ACC112 (cell line): ENCODE measurements around the gene MASP2.
A peak's percentile ranks its signal among the peaks of the same experiment; 100 is the strongest.
"Not testable (repeated sequence)": the region's sequence is repeated elsewhere in the genome, so short reads cannot be mapped to it uniquely, and the experiment has no call there.

Experiments
- H2AFZ ChIP-seq: fragments of 200-600 bp; sonication (generic); one replicate; pipeline ENCODE4 v1.6.0; 2017; ENCODE audit warnings: antibody characterized with exemption, low read length; ENCODE audit not compliant: unreplicated experiment
- H3K27ac ChIP-seq: fragments of 200-600 bp; sonication (generic); 2 replicates; pipeline ENCODE4 v1.5.1; 2014; ENCODE audit warnings: low read depth, mild to moderate bottlenecking, antibody characterized with exemption, low read length, moderate library complexity
- H3K27me3 ChIP-seq: fragments of 200-600 bp; sonication (generic); 2 replicates; pipeline ENCODE4 v1.6.1; 2014; ENCODE audit warnings: mild to moderate bottlenecking, antibody characterized with exemption, low read length, moderate library complexity, mixed read lengths; ENCODE audit not compliant: insufficient read depth
- H3K36me3 ChIP-seq: fragments of 200-600 bp; sonication (generic); 2 replicates; pipeline ENCODE4 v1.6.1; 2016; ENCODE audit warnings: mild to moderate bottlenecking, antibody characterized with exemption, low read length, moderate library complexity, mixed read lengths; ENCODE audit not compliant: insufficient read depth
- H3K4me1 ChIP-seq: fragments of 200-600 bp; sonication (generic); one replicate; pipeline ENCODE4 v1.6.1; 2016; ENCODE audit warnings: low read length, mixed read lengths; ENCODE audit not compliant: insufficient read depth, unreplicated experiment, control insufficient read depth
- H3K4me3 ChIP-seq: fragments of 200-600 bp; sonication (generic); 2 replicates; pipeline ENCODE4 v1.5.1; 2014; ENCODE audit warnings: mild to moderate bottlenecking, low read depth, low read length
- H3K79me2 ChIP-seq: fragments of 200-600 bp; sonication (generic); one replicate; pipeline ENCODE4 v1.6.0; 2016; ENCODE audit warnings: low read length; ENCODE audit not compliant: control insufficient read depth, unreplicated experiment, insufficient read depth

Gene MASP2

GRCh38 chr1:11023201-11023600, 23.8 kb downstream of the MASP2 start:
- Histone ChIP-seq H3K27me3 (no peaks in the 10 kb centered on the region), H3K27ac (no peak overlapping the region), H3K79me2 (peaks cover 17% of the 10 kb centered on the region), H3K4me1 (no peaks in the 10 kb centered on the region), H3K4me3 (no peak overlapping the region), H2AFZ (no peak overlapping the region), H3K36me3 (peaks cover 41% of the 10 kb centered on the region)

- H3K27ac ChIP-seq = no peak overlapping the region
- H3K4me3 ChIP-seq = no peak overlapping the region
- H2AFZ ChIP-seq = no peak overlapping the region
- peaks cover 33% of the 10 kb centered on the region for H3K79me2 ChIP-seq
- no peaks in the 10 kb centered on the region for H3K4me1 ChIP-seq
- H3K27me3 ChIP-seq = no peaks in the 10 kb centered on the region
- H3K36me3 ChIP-seq = peaks cover 44% of the 10 kb centered on the region
These were observed 27.1 kb downstream of the MASP2 start for GRCh38 chr1:11019971-11020370.

GRCh38 chr1:11019358-11019757, 27.7 kb downstream of the MASP2 start:
- H3K27me3 ChIP-seq, H3K4me1 ChIP-seq, H3K27ac ChIP-seq, H2AFZ ChIP-seq, H3K4me3 ChIP-seq: not testable (repeated sequence)
- Histone ChIP-seq H3K36me3 (peaks cover 44% of the 10 kb centered on the region), H3K79me2 (peaks cover 40% of the 10 kb centered on the region)

- Histone ChIP-seq H2AFZ (no peak overlapping the region), H3K4me3 (peak overlapping the region; percentile 100), H3K27ac (peak overlapping the region; percentile 96; the same call in 1 of the 2 replicates), H3K4me1 (peaks cover 16% of the 10 kb centered on the region), H3K79me2 (peaks cover 40% of the 10 kb centered on the region), H3K27me3 (no peaks in the 10 kb centered on the region), H3K36me3 (peaks cover 28% of the 10 kb centered on the region)
These were observed 33.9 kb downstream of the MASP2 start for GRCh38 chr1:11013160-11013531.

GRCh38 chr1:11012260-11013159, 34.5 kb downstream of the MASP2 start, which contains the start of gene TARDBP:
TARDBP (plus strand) TSS chr1:11012654; CDS start chr1:11013728, 1,074 bp downstream.
- no peaks in the 10 kb centered on the region for H3K27me3 ChIP-seq
- H3K4me3 ChIP-seq = peak within 1 kb of the TSS; percentile 100

GRCh38 chr1:11000526-11000925, 46.5 kb downstream of the MASP2 start:
- Histone ChIP-seq H2AFZ (no peak overlapping the region), H3K79me2 (no peaks in the 10 kb centered on the region), H3K4me1 (no peaks in the 10 kb centered on the region), H3K27ac (no peak overlapping the region), H3K27me3 (no peaks in the 10 kb centered on the region), H3K36me3 (no peaks in the 10 kb centered on the region), H3K4me3 (no peak overlapping the region)

More at GRCh38 chr1:11012260-11013159, 34.5 kb downstream of the MASP2 start, which contains the start of gene TARDBP:
- Histone ChIP-seq H3K4me1 (peaks cover 16% of the 10 kb centered on the region), H2AFZ (peak within 1 kb of the TSS; percentile 98), H3K79me2 (peaks cover 40% of the 10 kb centered on the region), H3K27ac (peak within 1 kb of the TSS; percentile 96), H3K36me3 (peaks cover 28% of the 10 kb centered on the region)

- Histone ChIP-seq H2AFZ (no peak overlapping the region), H3K36me3 (no peaks in the 10 kb centered on the region)
These were observed 50.9 kb downstream of the MASP2 start for GRCh38 chr1:10996100-10996499.

GRCh38 chr1:10992864-10993263, 54.2 kb downstream of the MASP2 start:
- Histone ChIP-seq H3K79me2 (no peaks in the 10 kb centered on the region), H3K4me1 (no peaks in the 10 kb centered on the region), H3K4me3 (no peak overlapping the region), H3K27ac (no peak overlapping the region), H3K27me3 (no peaks in the 10 kb centered on the region), H2AFZ (no peak overlapping the region), H3K36me3 (no peaks in the 10 kb centered on the region)

More at GRCh38 chr1:10996100-10996499, 50.9 kb downstream of the MASP2 start:
- Histone ChIP-seq H3K27me3 (no peaks in the 10 kb centered on the region), H3K4me1 (no peaks in the 10 kb centered on the region), H3K79me2 (no peaks in the 10 kb centered on the region), H3K4me3 (no peak overlapping the region), H3K27ac (no peak overlapping the region)

- not testable (repeated sequence) for H3K4me1 ChIP-seq, H3K36me3 ChIP-seq, H3K27me3 ChIP-seq, H3K27ac ChIP-seq, H3K79me2 ChIP-seq, H3K4me3 ChIP-seq, H2AFZ ChIP-seq
These were observed 55.0 kb downstream of the MASP2 start for GRCh38 chr1:10992004-10992403.

- Histone ChIP-seq H3K36me3 (no peaks in the 10 kb centered on the region), H3K4me1 (no peaks in the 10 kb centered on the region), H3K27ac (no peak overlapping the region), H3K79me2 (no peaks in the 10 kb centered on the region), H2AFZ (no peak overlapping the region), H3K27me3 (no peaks in the 10 kb centered on the region; the same call in none of the 2 replicates), H3K4me3 (no peak overlapping the region)
These were observed 56.2 kb downstream of the MASP2 start for GRCh38 chr1:10990828-10991227.

GRCh38 chr1:10989920-10990516, 57.0 kb downstream of the MASP2 start:
- H3K4me3 ChIP-seq, H3K27me3 ChIP-seq, H2AFZ ChIP-seq, H3K79me2 ChIP-seq, H3K36me3 ChIP-seq, H3K4me1 ChIP-seq, H3K27ac ChIP-seq: not testable (repeated sequence)
